GM12891 (cell line): ENCODE measurements around the gene ANKHD1.

Source experiments
- POLR2A ChIP-seq: IDR thresholded peaks from 2 replicates; pipeline ENCODE4 v1.6.1; 2011; ENCODE audit warnings: low read depth, low read length, control low read depth
- POLR2AphosphoS5 ChIP-seq: IDR thresholded peaks from 2 replicates; pipeline ENCODE4 v1.6.1; 2011; ENCODE audit warnings: low read depth, low read length, control low read depth
- POU2F2 ChIP-seq: IDR thresholded peaks from 2 replicates; pipeline ENCODE4 v1.6.1; 2011; ENCODE audit warnings: low read depth, mild to moderate bottlenecking, control low read depth, low read length, moderate library complexity
- SPI1 ChIP-seq: IDR thresholded peaks from 2 replicates; pipeline ENCODE4 v1.6.1; 2011; ENCODE audit warnings: low read depth, low read length, control low read depth
- TAF1 ChIP-seq: IDR thresholded peaks from 2 replicates; pipeline ENCODE4 v1.6.1; 2011; ENCODE audit warnings: low read depth, low read length, control low read depth

DNA sequence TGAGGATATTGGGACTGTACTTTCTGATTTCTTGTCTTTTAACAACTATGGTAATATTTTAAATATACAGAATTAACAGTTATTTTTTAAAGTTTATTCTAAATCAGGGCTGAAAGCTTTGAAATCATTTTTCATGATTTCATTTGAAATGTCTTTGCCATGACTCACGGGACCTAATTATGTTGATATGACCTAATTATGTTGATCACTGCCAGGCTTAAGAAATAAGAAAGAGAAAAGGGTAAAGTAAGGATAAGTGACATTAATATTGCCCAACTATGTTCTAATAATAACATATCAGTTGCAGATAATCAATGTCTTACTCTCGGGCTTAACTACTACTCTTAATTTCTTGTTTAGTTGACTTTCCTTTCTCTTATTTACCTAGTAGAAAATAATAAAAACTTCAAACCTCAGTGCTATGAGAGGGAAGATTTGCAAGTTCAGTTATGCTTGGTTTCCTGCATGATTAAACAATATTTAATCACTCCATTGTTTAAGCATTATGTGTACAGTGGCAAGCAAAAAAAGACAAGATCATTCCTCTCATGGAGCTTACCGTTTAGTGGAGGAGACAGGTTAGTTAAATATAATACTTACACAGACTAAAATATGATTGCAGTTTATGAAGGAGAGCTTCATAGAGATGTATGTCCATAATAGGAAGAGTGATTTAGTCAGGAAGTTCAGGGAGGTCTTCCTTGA, 78.8 kb downstream of the ANKHD1 start:
- TF ChIP-seq POLR2AphosphoS5 (no peak), POLR2A (no peak), TAF1 (no peak), POU2F2 (no peak), SPI1 (no peak)
